Posterior vena cava (tissue), 2 donors: ENCODE results near the gene PRPS1L1. TPM values are rescaled to one million over a fixed set of nuclear protein-coding genes. Genes with fewer than 3 reads are reported as not detected.

Source experiments
- DNase-seq: peaks from one replicate; pipeline ENCODE4 v3.0.0-alpha.2; 2020; ENCODE audit warnings: low spot score
- intact Hi-C, 2 donors: fragments of 100-400 bp; cut with DNase I; formaldehyde crosslinking; loops; one replicate each; pipeline versions ENCODE4 v1.14.1 to v1.14.2; 2022 to 2023
- total RNA-seq, 2 donors: library from RNA; stranded (reverse); fragmentation: NEBNext Ultra II Directional; extraction: Animal tissue kit (Norgen Biotek cat#: 25700); gene quantifications; one replicate each; pipeline ENCODE4 v1.2.1, GENCODE V29; 2021
- donor health status: DM: yes; HTN: yes; CAD: no.
- donor health status: DM: yes; HTN: yes; CAD: no.

PRPS1L1 gene
- total RNA-seq, 2 donors from 2014 or later: not detected

- intact Hi-C loops: no loop called here
- DNase-seq: no peak
Observed at GRCh38 chr7:18018296-18019215, 9.1 kb downstream of the PRPS1L1 start.

DNA sequence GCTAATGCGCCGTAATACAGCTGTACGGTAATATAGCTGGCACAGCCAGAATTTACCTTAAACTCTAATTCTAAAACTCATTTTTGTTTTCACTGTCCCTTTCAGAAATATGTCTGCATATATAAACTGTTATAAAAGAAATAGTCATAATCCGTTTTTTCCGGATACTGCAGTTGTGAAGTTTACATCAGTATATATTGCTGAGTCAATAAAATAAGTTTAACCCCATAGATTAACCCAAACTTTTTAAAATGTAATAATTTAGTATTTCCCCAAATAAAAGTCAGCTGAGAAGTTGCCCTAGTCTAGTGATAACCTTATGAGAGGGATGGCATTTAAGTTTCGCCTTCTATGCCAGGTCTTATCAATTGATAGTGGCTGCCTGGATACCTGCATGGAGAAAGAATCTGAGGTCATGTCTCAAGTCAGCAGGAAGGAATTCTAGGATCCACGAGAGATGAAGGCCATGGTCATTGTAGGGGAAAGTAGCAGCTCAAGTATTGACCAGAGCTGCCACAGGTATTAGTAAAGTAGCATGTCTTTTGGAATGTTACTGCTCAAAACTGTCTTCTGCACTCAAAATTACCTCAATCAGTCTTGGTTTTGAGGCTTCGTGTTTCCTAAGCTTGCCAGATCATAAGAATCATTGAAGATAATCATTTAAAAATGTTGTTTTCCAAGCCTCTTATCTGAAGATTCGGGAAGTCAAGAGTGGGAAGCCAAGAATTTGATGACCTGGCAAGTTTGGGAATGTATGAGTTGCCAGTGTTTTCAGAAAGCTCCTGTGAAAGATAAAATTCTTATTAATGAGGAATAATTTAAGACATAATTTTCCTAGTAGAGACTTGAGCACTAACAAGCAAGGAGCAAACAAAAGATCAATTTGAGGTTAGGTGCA lies 10.8 kb downstream of the PRPS1L1 start:
- DNase-seq: no peak
- intact Hi-C loops: no loop called here

GRCh38 chr7:18013936-18014335 lies 13.7 kb downstream of the PRPS1L1 start:
- no peak for DNase-seq
- intact Hi-C loops: no loop called here

DNA sequence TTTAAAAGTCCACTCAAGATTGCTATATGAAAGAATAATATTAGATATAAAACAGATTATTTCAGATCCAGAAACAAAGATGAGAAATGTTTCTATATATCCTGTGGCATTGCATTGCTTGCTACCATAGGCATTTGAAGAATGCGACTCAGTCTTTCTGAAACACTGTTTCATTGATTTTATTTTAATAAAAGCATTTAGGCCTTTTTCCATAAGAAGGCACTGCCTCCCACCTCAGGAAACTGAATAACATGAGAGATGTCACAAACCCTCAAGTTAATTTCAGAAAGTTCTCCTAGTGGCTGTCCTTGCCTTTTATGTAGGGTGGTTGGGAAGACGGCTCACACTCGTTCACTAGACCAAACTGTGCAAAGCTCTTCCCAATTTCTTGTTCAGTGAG lies 23.3 kb downstream of the PRPS1L1 start:
- intact Hi-C loops: no loop called here
- DNase-seq: no peak

DNA sequence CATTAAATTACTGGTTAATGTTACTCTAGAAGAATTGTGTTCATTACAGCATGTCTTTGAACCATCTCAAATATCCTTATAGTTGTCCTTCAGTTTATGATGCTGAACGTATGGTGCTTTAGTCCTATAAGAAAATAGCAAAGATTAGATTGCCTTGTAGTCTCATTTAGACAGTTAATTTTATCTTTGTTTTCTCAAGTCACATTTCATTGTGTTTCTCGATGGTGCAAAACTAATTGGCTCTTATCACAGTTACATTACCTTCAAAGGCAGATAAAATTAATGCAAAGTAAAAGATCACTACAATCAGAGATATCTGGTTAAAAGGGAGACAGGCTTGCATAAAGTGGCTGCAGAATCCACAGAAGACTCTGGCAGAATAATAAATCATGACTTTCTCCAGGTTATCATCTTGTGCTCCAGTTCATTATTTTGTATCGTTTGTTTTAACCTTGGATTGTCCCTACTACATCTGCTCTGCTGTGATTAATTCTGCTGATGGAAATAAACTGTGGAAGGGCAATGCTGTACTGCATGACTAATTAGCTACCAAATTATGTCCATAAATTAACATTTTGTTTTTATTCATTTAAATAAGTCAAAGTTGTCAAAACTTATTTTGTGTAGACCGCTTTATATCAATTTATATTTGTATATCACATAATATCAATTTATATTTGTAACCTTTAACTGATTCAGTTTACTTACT lies 24.2 kb downstream of the PRPS1L1 start:
- no peak for DNase-seq
- intact Hi-C loops: no loop called here

- intact Hi-C loops: no loop called here
- DNase-seq: no peak
Observed at GRCh38 chr7:17998692-17999091, 29.0 kb downstream of the PRPS1L1 start.

GRCh38 chr7:17996442-17997223 lies 31.0 kb downstream of the PRPS1L1 start:
- no peak for DNase-seq
- intact Hi-C loops: no loop called here

DNA sequence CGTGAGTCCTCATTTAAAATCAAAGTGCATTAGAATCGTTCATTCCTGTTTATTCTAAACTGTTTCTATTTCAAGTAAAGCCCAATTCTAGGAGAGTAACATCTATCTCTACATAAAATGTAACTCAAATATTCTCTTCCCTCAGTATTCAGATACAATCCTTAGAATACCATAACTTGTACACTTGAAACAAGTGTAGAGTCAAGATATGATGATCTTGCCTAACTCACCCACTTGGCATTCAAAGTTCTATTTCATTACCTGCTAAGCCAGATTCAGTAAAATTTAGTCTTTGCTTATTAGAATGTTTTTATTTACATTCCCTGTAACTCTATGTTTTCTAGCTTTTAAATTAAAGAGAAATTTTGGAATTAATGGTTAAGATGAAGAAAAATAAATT lies 31.6 kb downstream of the PRPS1L1 start:
- intact Hi-C loops: no loop called here
- DNase-seq: no peak

DNA sequence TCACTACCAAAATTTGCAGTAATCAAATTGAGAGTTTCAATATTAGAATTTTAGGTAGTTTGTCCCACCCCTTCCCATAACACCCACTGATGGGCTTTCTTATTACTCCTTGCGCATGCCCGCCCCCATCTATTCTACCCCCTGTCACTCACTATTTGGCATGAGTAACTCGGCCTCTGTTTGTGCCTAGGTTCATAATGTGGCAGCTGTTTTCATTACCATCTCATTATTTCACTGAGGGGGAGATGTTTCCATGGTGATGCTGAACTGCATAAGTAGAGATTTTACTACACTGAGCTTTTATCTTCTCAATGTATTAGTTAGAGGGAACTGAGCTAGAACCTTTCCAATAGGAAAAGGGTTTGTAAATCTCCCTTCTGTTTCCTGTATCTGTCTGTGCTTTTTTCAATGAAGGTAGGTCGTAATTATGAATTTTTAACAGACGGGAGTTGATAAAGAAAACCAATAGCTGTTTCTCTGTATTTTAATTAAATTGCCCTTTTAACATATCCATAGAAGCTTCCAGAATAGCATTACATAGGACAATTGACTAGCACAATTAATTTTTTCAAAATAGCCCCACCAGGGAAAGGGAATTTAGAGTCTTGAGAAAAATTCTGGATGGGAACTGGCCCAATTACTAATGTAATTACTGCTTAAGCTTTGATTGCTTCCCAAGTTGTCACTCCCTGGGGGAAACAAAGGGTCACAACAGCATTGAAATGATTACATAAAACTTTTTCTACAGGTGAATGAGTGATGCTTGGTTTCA lies 33.4 kb downstream of the PRPS1L1 start:
- intact Hi-C loops: no loop called here
- DNase-seq: no peak

GRCh38 chr7:17991866-17992648 lies 35.6 kb downstream of the PRPS1L1 start:
- intact Hi-C loops: no loop called here
- DNase-seq: no peak

- DNase-seq: no peak
- intact Hi-C loops: no loop called here
Observed at GRCh38 chr7:17990761-17991160, 36.9 kb downstream of the PRPS1L1 start.

GRCh38 chr7:17989546-17989945 lies 38.1 kb downstream of the PRPS1L1 start:
- no peak for DNase-seq
- intact Hi-C loops: no loop called here

- intact Hi-C loops: no loop called here
- no peak for DNase-seq
Observed at GRCh38 chr7:17988858-17989257, 38.8 kb downstream of the PRPS1L1 start.

DNA sequence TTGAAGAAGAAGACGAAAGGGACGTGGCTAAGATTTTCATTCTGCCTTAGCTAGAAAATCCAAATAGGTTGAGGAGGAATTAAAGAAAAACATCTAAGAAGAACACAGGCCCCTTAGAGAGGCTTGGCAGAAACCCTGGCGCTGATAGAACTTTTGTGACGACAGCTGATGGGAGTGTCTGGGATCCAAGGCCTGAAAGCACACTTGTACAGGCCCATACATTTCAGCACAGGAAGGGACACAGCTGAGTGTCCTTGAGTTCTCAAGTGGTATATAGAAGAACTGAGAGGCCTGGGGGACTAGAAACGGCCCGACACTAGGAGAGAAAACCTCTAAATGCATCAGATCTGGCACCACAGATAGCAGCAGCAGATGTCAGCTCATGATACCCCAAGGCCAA lies 39.5 kb downstream of the PRPS1L1 start:
- DNase-seq: no peak
- intact Hi-C loops: no loop called here

GRCh38 chr7:17986851-17987250 lies 40.8 kb downstream of the PRPS1L1 start:
- DNase-seq: no peak
- intact Hi-C loops: no loop called here

DNA sequence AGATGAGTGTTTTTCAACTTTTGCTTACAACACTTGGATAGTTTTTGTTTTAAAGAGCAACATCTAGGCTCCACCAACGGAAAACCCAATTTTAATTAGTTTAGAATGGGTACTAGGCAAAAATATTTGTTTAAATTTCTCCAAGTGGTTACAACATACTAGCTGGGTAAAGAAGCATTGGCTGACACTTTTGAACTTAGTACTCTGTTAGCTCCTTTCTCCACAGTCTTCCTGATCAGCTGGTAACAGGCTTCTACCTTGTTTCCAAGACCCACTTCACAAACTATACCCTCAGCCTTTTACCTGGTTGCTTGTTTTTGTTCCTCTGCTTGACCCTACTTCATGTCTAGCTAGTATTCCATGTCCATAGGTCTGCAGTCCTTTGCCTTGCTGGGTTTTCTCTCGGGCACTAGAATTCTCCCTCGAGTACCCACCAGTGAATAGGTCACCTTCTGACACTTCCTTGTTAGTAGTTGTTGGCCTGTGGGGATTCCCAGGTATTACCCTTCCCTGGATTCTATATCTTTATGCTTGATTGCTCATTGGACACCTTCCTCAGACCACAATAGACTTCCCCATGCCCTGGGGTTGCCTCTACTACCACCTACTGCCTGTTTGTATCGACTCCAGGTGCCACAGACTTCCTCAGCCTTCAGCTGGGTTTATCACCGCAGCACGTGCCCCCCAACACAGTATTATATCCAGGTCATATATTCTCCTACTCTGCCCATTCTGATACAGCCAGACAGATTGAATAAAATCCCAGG lies 42.0 kb downstream of the PRPS1L1 start:
- no peak for DNase-seq
- intact Hi-C loops: no loop called here

DNA sequence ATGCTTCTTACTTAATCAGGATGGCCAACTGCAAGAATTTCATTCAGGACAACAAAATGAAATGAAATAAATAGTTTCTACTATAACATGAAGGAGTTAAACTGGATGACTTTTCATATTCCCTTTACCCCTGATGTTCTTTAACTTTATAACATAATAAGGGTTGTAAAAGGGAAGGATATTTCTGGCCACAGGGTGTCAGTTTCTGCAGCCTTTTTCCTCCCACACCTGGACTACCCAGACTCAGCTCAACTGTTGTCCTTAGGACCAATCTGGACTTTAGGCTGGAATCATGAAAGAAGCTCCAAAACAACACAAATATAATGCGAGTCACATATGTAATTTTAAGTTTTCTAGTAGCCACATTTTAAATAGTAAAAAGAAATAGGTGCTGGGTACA lies 43.4 kb downstream of the PRPS1L1 start:
- intact Hi-C loops: loop anchor here in 1 of 2 donors (5.0 kb wide), 1 partner anchor 1253 kb away; no protein-coding TSS in a partner anchor
- no peak for DNase-seq
